ENCODE data around the gene DSCAML1. TPM values are rescaled to one million over a fixed set of nuclear protein-coding genes. Genes with fewer than 3 reads are reported as not detected.

Gene DSCAML1
- total and polyA plus RNA-seq, 9 of the 15 experiments (the other 6 are each of a cell fraction or from before 2014, with no cell fraction given), result not detected

GRCh38 chr11:117685566-117685965 is 111.5 kb downstream of the DSCAML1 start (continued):
- TF ChIP-seq, protein P1, sequence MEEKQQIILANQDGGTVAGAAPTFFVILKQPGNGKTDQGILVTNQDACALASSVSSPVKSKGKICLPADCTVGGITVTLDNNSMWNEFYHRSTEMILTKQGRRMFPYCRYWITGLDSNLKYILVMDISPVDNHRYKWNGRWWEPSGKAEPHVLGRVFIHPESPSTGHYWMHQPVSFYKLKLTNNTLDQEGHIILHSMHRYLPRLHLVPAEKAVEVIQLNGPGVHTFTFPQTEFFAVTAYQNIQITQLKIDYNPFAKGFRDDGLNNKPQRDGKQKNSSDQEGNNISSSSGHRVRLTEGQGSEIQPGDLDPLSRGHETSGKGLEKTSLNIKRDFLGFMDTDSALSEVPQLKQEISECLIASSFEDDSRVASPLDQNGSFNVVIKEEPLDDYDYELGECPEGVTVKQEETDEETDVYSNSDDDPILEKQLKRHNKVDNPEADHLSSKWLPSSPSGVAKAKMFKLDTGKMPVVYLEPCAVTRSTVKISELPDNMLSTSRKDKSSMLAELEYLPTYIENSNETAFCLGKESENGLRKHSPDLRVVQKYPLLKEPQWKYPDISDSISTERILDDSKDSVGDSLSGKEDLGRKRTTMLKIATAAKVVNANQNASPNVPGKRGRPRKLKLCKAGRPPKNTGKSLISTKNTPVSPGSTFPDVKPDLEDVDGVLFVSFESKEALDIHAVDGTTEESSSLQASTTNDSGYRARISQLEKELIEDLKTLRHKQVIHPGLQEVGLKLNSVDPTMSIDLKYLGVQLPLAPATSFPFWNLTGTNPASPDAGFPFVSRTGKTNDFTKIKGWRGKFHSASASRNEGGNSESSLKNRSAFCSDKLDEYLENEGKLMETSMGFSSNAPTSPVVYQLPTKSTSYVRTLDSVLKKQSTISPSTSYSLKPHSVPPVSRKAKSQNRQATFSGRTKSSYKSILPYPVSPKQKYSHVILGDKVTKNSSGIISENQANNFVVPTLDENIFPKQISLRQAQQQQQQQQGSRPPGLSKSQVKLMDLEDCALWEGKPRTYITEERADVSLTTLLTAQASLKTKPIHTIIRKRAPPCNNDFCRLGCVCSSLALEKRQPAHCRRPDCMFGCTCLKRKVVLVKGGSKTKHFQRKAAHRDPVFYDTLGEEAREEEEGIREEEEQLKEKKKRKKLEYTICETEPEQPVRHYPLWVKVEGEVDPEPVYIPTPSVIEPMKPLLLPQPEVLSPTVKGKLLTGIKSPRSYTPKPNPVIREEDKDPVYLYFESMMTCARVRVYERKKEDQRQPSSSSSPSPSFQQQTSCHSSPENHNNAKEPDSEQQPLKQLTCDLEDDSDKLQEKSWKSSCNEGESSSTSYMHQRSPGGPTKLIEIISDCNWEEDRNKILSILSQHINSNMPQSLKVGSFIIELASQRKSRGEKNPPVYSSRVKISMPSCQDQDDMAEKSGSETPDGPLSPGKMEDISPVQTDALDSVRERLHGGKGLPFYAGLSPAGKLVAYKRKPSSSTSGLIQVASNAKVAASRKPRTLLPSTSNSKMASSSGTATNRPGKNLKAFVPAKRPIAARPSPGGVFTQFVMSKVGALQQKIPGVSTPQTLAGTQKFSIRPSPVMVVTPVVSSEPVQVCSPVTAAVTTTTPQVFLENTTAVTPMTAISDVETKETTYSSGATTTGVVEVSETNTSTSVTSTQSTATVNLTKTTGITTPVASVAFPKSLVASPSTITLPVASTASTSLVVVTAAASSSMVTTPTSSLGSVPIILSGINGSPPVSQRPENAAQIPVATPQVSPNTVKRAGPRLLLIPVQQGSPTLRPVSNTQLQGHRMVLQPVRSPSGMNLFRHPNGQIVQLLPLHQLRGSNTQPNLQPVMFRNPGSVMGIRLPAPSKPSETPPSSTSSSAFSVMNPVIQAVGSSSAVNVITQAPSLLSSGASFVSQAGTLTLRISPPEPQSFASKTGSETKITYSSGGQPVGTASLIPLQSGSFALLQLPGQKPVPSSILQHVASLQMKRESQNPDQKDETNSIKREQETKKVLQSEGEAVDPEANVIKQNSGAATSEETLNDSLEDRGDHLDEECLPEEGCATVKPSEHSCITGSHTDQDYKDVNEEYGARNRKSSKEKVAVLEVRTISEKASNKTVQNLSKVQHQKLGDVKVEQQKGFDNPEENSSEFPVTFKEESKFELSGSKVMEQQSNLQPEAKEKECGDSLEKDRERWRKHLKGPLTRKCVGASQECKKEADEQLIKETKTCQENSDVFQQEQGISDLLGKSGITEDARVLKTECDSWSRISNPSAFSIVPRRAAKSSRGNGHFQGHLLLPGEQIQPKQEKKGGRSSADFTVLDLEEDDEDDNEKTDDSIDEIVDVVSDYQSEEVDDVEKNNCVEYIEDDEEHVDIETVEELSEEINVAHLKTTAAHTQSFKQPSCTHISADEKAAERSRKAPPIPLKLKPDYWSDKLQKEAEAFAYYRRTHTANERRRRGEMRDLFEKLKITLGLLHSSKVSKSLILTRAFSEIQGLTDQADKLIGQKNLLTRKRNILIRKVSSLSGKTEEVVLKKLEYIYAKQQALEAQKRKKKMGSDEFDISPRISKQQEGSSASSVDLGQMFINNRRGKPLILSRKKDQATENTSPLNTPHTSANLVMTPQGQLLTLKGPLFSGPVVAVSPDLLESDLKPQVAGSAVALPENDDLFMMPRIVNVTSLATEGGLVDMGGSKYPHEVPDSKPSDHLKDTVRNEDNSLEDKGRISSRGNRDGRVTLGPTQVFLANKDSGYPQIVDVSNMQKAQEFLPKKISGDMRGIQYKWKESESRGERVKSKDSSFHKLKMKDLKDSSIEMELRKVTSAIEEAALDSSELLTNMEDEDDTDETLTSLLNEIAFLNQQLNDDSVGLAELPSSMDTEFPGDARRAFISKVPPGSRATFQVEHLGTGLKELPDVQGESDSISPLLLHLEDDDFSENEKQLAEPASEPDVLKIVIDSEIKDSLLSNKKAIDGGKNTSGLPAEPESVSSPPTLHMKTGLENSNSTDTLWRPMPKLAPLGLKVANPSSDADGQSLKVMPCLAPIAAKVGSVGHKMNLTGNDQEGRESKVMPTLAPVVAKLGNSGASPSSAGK (IDR thresholded peaks at IDR 0.05), result no peak
- TF ChIP-seq ZBTB12 (CRISPR knock-in tag; IDR thresholded peaks at IDR 0.05), result no peak
- TF ChIP-seq HMG20A (CRISPR knock-in tag; conservative IDR thresholded peaks at IDR 0.05), result no peak
- no peak for TF ChIP-seq SP1 (CRISPR knock-in tag; IDR thresholded peaks at IDR 0.05)
- no peak for TF ChIP-seq ZNF436 (CRISPR knock-in tag; IDR thresholded peaks at IDR 0.05)
- no peak for TF ChIP-seq DACH1 (IDR thresholded peaks at IDR 0.05; ENCODE audit: partially characterized antibody)

All from K562 (cell line).